Nephron progenitor cell (in vitro differentiated cells): ENCODE results near the gene VPS13D.

ENCODE experiments used
- DNase-seq: peaks from one replicate; pipeline ENCODE4 v3.0.0; 2021
- H3K27ac Mint-ChIP-seq: 2 replicates; pipeline ENCODE4 v1.8.0; 2021; ENCODE audit warnings: mild to moderate bottlenecking, moderate library complexity, mixed read lengths
- H3K27me3 Mint-ChIP-seq: 2 replicates; pipeline ENCODE4 v1.8.0; 2021; ENCODE audit warnings: mild to moderate bottlenecking, low read depth, mixed read lengths; ENCODE audit not compliant: poor library complexity
- H3K36me3 Mint-ChIP-seq: 2 replicates; pipeline ENCODE4 v1.8.0; 2021; ENCODE audit warnings: low read depth, mixed read lengths
- H3K4me1 Mint-ChIP-seq: 2 replicates; pipeline ENCODE4 v1.8.0; 2021; ENCODE audit warnings: mixed read lengths
- H3K4me3 Mint-ChIP-seq: 2 replicates; pipeline ENCODE4 v1.8.0; 2021; ENCODE audit warnings: mild to moderate bottlenecking, moderate library complexity, mixed read lengths
- H3K9me3 Mint-ChIP-seq: 2 replicates; pipeline ENCODE4 v1.8.0; 2021; ENCODE audit warnings: mild to moderate bottlenecking, moderate library complexity, mixed read lengths
- CTCF ChIP-seq: fragments of 200-600 bp; sonication (generic); IDR thresholded peaks from 2 replicates; pipeline ENCODE4 v1.5.0; 2021; ENCODE audit warnings: antibody characterized with exemption

The VPS13D gene

GRCh38 chr1:12475101-12475500 is 245.3 kb downstream of the VPS13D start:
- no peak for DNase-seq
- no peak for TF ChIP-seq CTCF
- peak overlapping the region; percentile 18 for H3K27ac Mint-ChIP-seq
- H3K27me3 Mint-ChIP-seq, result no peaks in the 10 kb centered on the region
- H3K9me3 Mint-ChIP-seq, result peaks cover 10% of the 10 kb centered on the region
- H3K36me3 Mint-ChIP-seq, result peaks cover 8% of the 10 kb centered on the region
- peak overlapping the region; percentile 4 for H3K4me3 Mint-ChIP-seq
- H3K4me1 Mint-ChIP-seq, result peaks cover 96% of the 10 kb centered on the region

DNA sequence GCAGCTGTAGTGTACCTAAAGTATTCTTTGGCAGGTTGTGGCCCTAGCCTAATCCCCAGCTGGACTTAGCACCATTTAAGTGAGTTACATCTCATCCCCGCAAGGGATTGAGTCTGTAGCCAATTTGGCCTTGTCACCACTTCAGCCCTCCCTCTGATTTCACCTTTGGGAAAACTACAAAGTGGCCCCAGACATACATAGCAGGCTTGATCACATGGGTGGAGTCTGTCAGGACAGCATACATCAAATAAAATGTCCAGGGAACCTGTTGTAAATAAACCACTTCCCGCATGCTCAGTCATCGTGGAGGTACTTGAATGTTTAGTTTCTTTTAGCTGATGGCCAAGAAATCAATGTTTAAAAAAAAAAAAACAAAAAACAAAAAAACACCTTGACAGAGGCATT is 245.7 kb downstream of the VPS13D start:
- peaks cover 97% of the 10 kb centered on the region for H3K4me1 Mint-ChIP-seq
- peaks cover 8% of the 10 kb centered on the region for H3K36me3 Mint-ChIP-seq
- DNase-seq, result no peak
- no peak for TF ChIP-seq CTCF
- no peak overlapping the region for H3K27ac Mint-ChIP-seq
- H3K4me3 Mint-ChIP-seq, result peak overlapping the region; percentile 4
- peaks cover 10% of the 10 kb centered on the region for H3K9me3 Mint-ChIP-seq
- H3K27me3 Mint-ChIP-seq, result no peaks in the 10 kb centered on the region

DNA sequence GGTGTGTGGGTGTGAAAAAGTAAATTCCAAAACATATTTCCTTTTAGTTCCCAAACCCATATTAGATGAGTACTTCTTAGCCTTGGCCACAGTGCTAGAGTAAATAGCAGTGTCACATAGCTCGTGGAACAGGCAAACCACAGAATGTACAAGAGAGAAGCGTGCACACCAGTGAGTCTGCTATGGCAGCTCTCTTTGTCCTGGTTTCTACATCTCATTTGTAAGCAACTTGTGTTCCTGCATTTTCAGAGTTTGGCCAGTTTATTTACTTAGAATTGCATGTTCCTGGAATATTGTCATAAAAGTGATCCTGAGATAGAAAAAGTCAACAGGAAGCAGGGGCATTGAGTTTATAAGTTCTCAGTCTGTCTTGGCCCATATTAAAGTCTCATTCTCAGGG is 246.1 kb downstream of the VPS13D start:
- Mint-ChIP-seq H3K27me3 (no peaks in the 10 kb centered on the region), H3K4me1 (peaks cover 99% of the 10 kb centered on the region), H3K36me3 (peaks cover 8% of the 10 kb centered on the region), H3K9me3 (peaks cover 10% of the 10 kb centered on the region), H3K4me3 (no peak overlapping the region), H3K27ac (no peak overlapping the region)
- DNase-seq, result no peak
- TF ChIP-seq CTCF, result no peak

GRCh38 chr1:12477314-12477713 is 247.5 kb downstream of the VPS13D start:
- no peak overlapping the region for H3K4me3 Mint-ChIP-seq
- no peak for DNase-seq
- H3K27ac Mint-ChIP-seq, result peak overlapping the region; percentile 98
- peaks cover 99% of the 10 kb centered on the region for H3K4me1 Mint-ChIP-seq
- no peaks in the 10 kb centered on the region for H3K27me3 Mint-ChIP-seq
- no peak for TF ChIP-seq CTCF
- H3K9me3 Mint-ChIP-seq, result peaks cover 10% of the 10 kb centered on the region
- H3K36me3 Mint-ChIP-seq, result peaks cover 8% of the 10 kb centered on the region

- Mint-ChIP-seq H3K27me3 (no peaks in the 10 kb centered on the region), H3K27ac (peak overlapping the region; percentile 98), H3K4me3 (peak overlapping the region; percentile 14), H3K9me3 (peaks cover 10% of the 10 kb centered on the region), H3K36me3 (peaks cover 8% of the 10 kb centered on the region), H3K4me1 (peaks cover 98% of the 10 kb centered on the region)
- DNase-seq, result peak; percentile 53
- TF ChIP-seq CTCF, result no peak
These were observed 248.2 kb downstream of the VPS13D start for GRCh38 chr1:12477936-12478611.

DNA sequence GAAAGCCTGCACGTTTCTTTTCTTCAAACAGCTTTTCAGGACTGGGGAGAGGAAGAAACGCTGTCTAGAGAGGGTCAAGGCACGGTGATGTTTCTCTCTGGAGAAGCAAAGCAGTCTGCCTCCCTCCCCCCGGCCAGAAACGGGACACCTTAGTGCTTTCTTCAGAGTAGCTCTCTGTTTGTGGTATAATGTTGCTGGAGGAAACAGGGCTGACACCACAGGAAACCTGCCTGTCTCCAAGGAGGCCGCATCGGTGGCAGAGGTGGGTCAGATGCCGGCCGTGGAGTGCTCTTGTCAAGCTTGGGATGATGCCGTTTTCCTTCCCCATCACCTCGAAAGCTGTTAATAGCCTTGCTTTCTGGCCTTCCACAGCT is 248.8 kb downstream of the VPS13D start:
- H3K36me3 Mint-ChIP-seq, result peaks cover 5% of the 10 kb centered on the region
- TF ChIP-seq CTCF, result no peak
- peaks cover 96% of the 10 kb centered on the region for H3K4me1 Mint-ChIP-seq
- DNase-seq, result peak; percentile 29
- H3K27me3 Mint-ChIP-seq, result no peaks in the 10 kb centered on the region
- H3K9me3 Mint-ChIP-seq, result peaks cover 10% of the 10 kb centered on the region
- H3K4me3 Mint-ChIP-seq, result peak overlapping the region; percentile 14
- peak overlapping the region; percentile 98 for H3K27ac Mint-ChIP-seq
